ENCODE measurements around the gene TRIM15. TPM values are rescaled to one million over a fixed set of nuclear protein-coding genes. Genes with fewer than 3 reads are reported as not detected.

Gene TRIM15
- polyA plus RNA-seq, 1 donor: 51.7 TPM

DNA sequence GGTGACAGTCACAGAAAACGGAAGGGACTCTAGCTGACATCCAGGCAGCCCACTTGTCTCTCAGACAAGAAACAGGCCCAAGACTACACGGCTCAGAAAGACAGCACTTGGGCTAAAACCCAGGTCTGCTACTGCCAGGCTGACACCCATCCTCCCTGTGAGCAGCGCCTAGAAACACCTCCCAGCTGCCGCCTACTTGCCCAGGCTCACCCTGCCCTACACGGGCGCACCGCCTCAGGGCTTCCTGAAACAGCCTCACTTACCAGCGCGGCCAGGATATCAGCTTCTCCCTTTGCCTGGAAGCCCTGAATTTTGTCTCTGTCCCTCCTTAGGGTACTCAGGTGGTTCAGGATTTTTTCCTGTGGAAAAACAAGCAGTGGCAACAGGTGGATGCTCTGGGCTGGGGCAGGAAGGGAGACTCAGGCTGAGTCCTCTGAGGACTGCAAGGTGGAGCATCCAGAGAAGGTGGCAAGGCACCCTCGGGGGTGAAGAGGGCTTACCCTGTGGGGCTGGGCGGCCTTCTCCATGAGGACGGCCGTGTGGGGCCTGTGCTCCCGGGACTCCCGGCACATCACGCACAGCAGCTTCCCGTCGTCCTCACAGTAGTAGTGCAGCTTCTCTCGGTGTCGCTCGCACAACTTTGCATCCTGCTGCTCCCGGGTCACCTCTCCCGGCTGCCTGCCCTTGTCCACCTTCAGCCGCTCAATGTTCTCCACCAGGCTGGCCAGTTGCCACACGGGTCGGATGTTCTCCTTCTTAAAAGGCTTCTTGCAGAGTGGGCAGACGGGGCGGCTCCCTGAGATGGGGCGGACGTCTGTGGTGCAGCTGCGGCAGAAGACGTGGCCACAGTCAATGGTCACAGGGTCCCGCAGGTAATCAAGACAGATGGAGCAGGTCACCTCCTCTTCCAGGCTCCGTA is 35.1 kb downstream of the TRIM15 start:
- Histone ChIP-seq H3K4me1 (ENCODE audit: control insufficient read depth, insufficient read depth, low read length) (peaks cover 6% of the 10 kb centered on the region), H3K27me3 (ENCODE audit: control insufficient read depth, insufficient read depth, low read length) (no peaks in the 10 kb centered on the region), H3K27ac (ENCODE audit: low read length) (no peak overlapping the region), H3K9me3 (ENCODE audit: control insufficient read depth, low read depth, low read length) (no peaks in the 10 kb centered on the region), H3K4me3 (ENCODE audit: low read length) (no peak overlapping the region), H3K36me3 (ENCODE audit: control insufficient read depth, insufficient read depth, low read length) (peaks cover 60% of the 10 kb centered on the region)
- WGBS (ENCODE audit: insufficient coverage, low lambda C conversion rate): no CpG with 5 or more reads among the region's 34 CpGs
- DNase-seq: no peak

DNA sequence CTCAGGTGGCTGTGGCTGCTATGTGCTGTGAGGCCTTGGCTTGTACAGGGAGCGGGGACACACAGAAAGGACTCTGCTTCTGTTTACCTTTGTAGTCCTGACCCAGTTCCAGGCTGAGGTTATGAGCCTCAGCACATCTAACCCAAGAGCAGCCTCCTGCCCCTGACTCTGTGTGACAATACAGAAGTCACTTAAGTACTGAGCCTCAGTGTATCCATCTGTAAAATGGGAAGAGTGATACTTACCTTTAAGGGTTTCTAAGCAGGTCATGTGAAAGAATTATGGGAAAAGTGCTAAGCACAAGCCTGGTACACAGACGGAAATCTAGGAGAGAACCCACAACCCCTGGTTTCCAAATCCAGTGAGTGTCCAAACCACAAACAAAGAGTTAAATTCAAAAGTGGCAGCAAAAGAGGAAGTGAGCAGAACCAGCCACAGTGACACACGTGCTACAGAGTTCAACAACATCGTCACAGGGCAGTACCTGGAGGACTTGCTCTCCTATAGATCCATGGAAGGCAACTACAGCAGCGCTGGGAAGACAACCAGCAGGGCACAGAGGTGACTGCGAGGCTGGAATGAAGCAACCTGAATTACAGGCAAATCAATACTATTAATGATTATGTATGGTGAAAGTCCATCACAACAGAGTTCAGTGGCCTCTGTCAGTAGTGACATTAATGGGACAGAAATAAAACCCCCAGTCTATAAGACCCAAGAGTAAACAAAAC is 37.4 kb downstream of the TRIM15 start:
- peak overlapping the region; percentile 48 for H3K27ac ChIP-seq (ENCODE audit: low read length)

GRCh38 chr6:30202366-30202765 is 39.0 kb downstream of the TRIM15 start:
- H3K27me3 ChIP-seq (ENCODE audit: control insufficient read depth, insufficient read depth, low read length): no peaks in the 10 kb centered on the region
- DNase-seq: no peak
- H3K9me3 ChIP-seq (ENCODE audit: control insufficient read depth, low read depth, low read length): no peaks in the 10 kb centered on the region
- 100% methylated on average over 1 of the region's 4 CpGs for WGBS (ENCODE audit: insufficient coverage, low lambda C conversion rate)
- H3K36me3 ChIP-seq (ENCODE audit: control insufficient read depth, insufficient read depth, low read length): peaks cover 40% of the 10 kb centered on the region
- H3K4me1 ChIP-seq (ENCODE audit: control insufficient read depth, insufficient read depth, low read length): peaks cover 27% of the 10 kb centered on the region
- no peak overlapping the region for H3K4me3 ChIP-seq (ENCODE audit: low read length)
- peak overlapping the region; percentile 48 for H3K27ac ChIP-seq (ENCODE audit: low read length)

More for the DNA sequence above, 37.4 kb downstream of the TRIM15 start:
- Histone ChIP-seq H3K4me1 (ENCODE audit: control insufficient read depth, insufficient read depth, low read length) (peaks cover 12% of the 10 kb centered on the region), H3K36me3 (ENCODE audit: control insufficient read depth, insufficient read depth, low read length) (peaks cover 56% of the 10 kb centered on the region), H3K27me3 (ENCODE audit: control insufficient read depth, insufficient read depth, low read length) (no peaks in the 10 kb centered on the region), H3K9me3 (ENCODE audit: control insufficient read depth, low read depth, low read length) (no peaks in the 10 kb centered on the region), H3K4me3 (ENCODE audit: low read length) (no peak overlapping the region)
- 76% methylated on average over 3 of the region's 6 CpGs for WGBS (ENCODE audit: insufficient coverage, low lambda C conversion rate)
- peak; percentile 14 to 59 for DNase-seq

DNA sequence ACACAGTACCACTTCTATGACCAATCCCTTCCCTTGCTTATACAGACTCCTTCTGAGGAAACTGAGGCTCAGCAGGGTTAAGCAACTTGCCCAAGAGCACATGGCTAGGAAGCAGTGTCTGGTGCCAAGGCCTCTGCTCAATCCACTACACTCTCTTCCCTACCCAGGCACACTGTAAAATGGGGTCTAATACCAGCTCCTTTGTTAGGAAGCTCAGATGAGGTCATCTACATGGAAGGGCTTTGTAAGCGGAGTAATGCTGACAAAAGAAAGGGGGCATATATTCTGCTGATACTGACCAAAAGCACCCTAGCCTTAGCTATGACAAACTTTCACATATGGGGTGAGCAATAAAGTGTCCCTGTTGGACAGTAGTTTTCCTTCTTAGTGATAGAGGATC is 40.8 kb downstream of the TRIM15 start:
- peaks cover 22% of the 10 kb centered on the region for H3K36me3 ChIP-seq (ENCODE audit: control insufficient read depth, insufficient read depth, low read length)
- no peaks in the 10 kb centered on the region for H3K27me3 ChIP-seq (ENCODE audit: control insufficient read depth, insufficient read depth, low read length)
- H3K27ac ChIP-seq (ENCODE audit: low read length): no peak overlapping the region
- peaks cover 45% of the 10 kb centered on the region for H3K4me1 ChIP-seq (ENCODE audit: control insufficient read depth, insufficient read depth, low read length)
- DNase-seq: no peak
- WGBS (ENCODE audit: insufficient coverage, low lambda C conversion rate): no CpG with 5 or more reads among the region's 1 CpG
- H3K4me3 ChIP-seq (ENCODE audit: low read length): no peak overlapping the region
- H3K9me3 ChIP-seq (ENCODE audit: control insufficient read depth, low read depth, low read length): no peaks in the 10 kb centered on the region

- Histone ChIP-seq H3K4me3 (ENCODE audit: low read length) (no peak overlapping the region), H3K27me3 (ENCODE audit: control insufficient read depth, insufficient read depth, low read length) (no peaks in the 10 kb centered on the region), H3K9me3 (ENCODE audit: control insufficient read depth, low read depth, low read length) (no peaks in the 10 kb centered on the region), H3K27ac (ENCODE audit: low read length) (peak overlapping the region; percentile 84), H3K36me3 (ENCODE audit: control insufficient read depth, insufficient read depth, low read length) (peaks cover 5% of the 10 kb centered on the region), H3K4me1 (ENCODE audit: control insufficient read depth, insufficient read depth, low read length) (peaks cover 56% of the 10 kb centered on the region)
- no CpG with 5 or more reads among the region's 7 CpGs for WGBS (ENCODE audit: insufficient coverage, low lambda C conversion rate)
- no peak for DNase-seq
Observed at GRCh38 chr6:30206152-30206551, 42.8 kb downstream of the TRIM15 start.

GRCh38 chr6:30206799-30207618 is 43.7 kb downstream of the TRIM15 start:
- no CpG with 5 or more reads among the region's 11 CpGs for WGBS (ENCODE audit: insufficient coverage, low lambda C conversion rate)
- peaks cover 54% of the 10 kb centered on the region for H3K4me1 ChIP-seq (ENCODE audit: control insufficient read depth, insufficient read depth, low read length)

DNA sequence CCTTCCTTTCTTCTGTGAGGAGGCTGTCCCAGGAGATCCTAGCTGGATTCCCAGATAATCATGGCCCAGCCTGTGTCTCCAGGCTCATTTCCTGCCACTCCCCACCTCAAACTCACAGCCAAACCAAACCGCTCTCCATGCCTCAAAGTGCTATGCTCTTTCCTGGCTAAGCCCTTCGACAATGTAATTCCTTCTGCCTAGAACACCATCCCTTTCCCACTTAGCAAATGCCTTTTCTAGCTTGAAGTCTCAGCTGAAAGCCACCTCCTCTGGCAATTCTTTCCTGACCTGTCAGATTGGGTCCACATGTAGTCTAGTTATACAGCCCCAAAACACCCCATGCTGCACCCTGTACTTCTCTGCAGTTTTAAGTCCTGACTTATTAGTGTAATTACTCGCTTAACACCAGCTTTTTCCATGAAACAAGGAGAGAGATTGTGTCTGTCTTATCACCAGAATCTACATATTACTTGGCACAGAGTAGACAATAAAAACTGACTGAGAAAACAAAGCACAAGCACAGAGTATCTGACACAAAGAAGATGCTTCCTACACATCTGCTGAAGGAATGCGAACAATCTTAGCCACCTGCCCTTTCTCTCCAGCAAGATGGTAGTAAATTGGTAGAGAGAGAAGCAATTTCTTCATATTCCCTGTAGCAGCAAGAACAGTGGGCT is 44.4 kb downstream of the TRIM15 start:
- Histone ChIP-seq H3K27ac (ENCODE audit: low read length) (peak overlapping the region; percentile 84), H3K27me3 (ENCODE audit: control insufficient read depth, insufficient read depth, low read length) (no peaks in the 10 kb centered on the region), H3K4me1 (ENCODE audit: control insufficient read depth, insufficient read depth, low read length) (peaks cover 53% of the 10 kb centered on the region), H3K4me3 (ENCODE audit: low read length) (no peak overlapping the region), H3K9me3 (ENCODE audit: control insufficient read depth, low read depth, low read length) (no peaks in the 10 kb centered on the region), H3K36me3 (ENCODE audit: control insufficient read depth, insufficient read depth, low read length) (peaks cover 5% of the 10 kb centered on the region)
- WGBS (ENCODE audit: insufficient coverage, low lambda C conversion rate): 29% methylated on average over 1 of the region's 4 CpGs
- no peak for DNase-seq

More at GRCh38 chr6:30206799-30207618, 43.7 kb downstream of the TRIM15 start:
- Histone ChIP-seq H3K9me3 (ENCODE audit: control insufficient read depth, low read depth, low read length) (no peaks in the 10 kb centered on the region), H3K27ac (ENCODE audit: low read length) (peak overlapping the region; percentile 84), H3K4me3 (ENCODE audit: low read length) (no peak overlapping the region), H3K36me3 (ENCODE audit: control insufficient read depth, insufficient read depth, low read length) (peaks cover 5% of the 10 kb centered on the region), H3K27me3 (ENCODE audit: control insufficient read depth, insufficient read depth, low read length) (no peaks in the 10 kb centered on the region)
- DNase-seq: peak; percentile 77 to 93

DNA sequence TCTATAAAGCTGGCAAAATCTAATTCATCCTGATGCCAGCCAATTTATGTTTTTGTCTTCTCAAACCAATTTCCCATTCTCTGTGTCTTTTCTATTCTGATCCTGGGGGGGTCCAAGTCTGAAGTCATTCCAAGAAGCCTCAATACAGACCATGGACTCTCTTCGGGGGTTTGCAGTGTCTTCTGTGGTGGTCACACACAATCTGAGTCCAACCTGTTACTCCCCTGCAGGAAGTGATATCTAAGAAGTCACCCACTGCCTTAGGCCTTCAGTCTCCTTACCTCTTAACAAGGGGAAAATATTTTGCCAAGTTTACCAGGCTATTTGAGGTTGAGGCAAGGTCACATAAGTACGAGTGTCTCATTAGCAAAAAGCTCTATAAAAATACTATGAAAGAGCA is 48.0 kb downstream of the TRIM15 start:
- no peak overlapping the region for H3K4me3 ChIP-seq (ENCODE audit: low read length)

GRCh38 chr6:30211899-30212298 is 48.6 kb downstream of the TRIM15 start:
- no peaks in the 10 kb centered on the region for H3K36me3 ChIP-seq (ENCODE audit: control insufficient read depth, insufficient read depth, low read length)
- peak overlapping the region; percentile 89 for H3K4me3 ChIP-seq (ENCODE audit: low read length)
- peaks cover 38% of the 10 kb centered on the region for H3K4me1 ChIP-seq (ENCODE audit: control insufficient read depth, insufficient read depth, low read length)
- no peaks in the 10 kb centered on the region for H3K27me3 ChIP-seq (ENCODE audit: control insufficient read depth, insufficient read depth, low read length)
- no peak for DNase-seq
- H3K9me3 ChIP-seq (ENCODE audit: control insufficient read depth, low read depth, low read length): no peaks in the 10 kb centered on the region
- WGBS (ENCODE audit: insufficient coverage, low lambda C conversion rate): no CpG with 5 or more reads among the region's 3 CpGs
- peak overlapping the region; percentile 95 for H3K27ac ChIP-seq (ENCODE audit: low read length)

More for the DNA sequence above, 48.0 kb downstream of the TRIM15 start:
- H3K27me3 ChIP-seq (ENCODE audit: control insufficient read depth, insufficient read depth, low read length): no peaks in the 10 kb centered on the region
- H3K4me1 ChIP-seq (ENCODE audit: control insufficient read depth, insufficient read depth, low read length): peaks cover 44% of the 10 kb centered on the region
- 33% methylated on average over 1 of the region's 2 CpGs for WGBS (ENCODE audit: insufficient coverage, low lambda C conversion rate)
- DNase-seq: no peak
- H3K36me3 ChIP-seq (ENCODE audit: control insufficient read depth, insufficient read depth, low read length): no peaks in the 10 kb centered on the region
- H3K27ac ChIP-seq (ENCODE audit: low read length): no peak overlapping the region
- no peaks in the 10 kb centered on the region for H3K9me3 ChIP-seq (ENCODE audit: control insufficient read depth, low read depth, low read length)
